Measurements from ENCODE around the gene BCO2. TPM values are rescaled to one million over a fixed set of nuclear protein-coding genes. Genes with fewer than 3 reads are reported as not detected.

Gene BCO2
- total RNA-seq, 1 experiment from 2014 or later, result 2.9 TPM

GRCh38 chr11:112128483-112129121 is 46.7 kb upstream of the BCO2 start:
- BruUV-seq (replicated peaks), result no TSS peak
- H3K9ac ChIP-seq (ENCODE audit: low read length), result no peak overlapping the region

GRCh38 chr11:112129656-112130055 is 45.7 kb upstream of the BCO2 start:
- no peak for ATAC-seq

More at GRCh38 chr11:112128483-112129121, 46.7 kb upstream of the BCO2 start:
- H3K9me2 ChIP-seq (replicated peaks; ENCODE audit: low read length), result no peaks in the 10 kb centered on the region
- H3F3A ChIP-seq (ENCODE audit: low read length, unreplicated experiment), result no peaks in the 10 kb centered on the region
- H3K9me3 ChIP-seq (ENCODE audit: low read length), result no peaks in the 10 kb centered on the region
- H3K79me2 ChIP-seq (ENCODE audit: low read length), result no peaks in the 10 kb centered on the region
- no peak for TF ChIP-seq EZH2 (IDR thresholded peaks at IDR 0.05; ENCODE audit: low read length, unreplicated experiment)
- TF ChIP-seq EZH2phosphoT487 (IDR thresholded peaks at IDR 0.05; ENCODE audit: borderline replicate concordance, low read length), result no peak
- H3K4me2 ChIP-seq (ENCODE audit: low read length), result peak overlapping the region; percentile 36
- H3K27ac ChIP-seq (ENCODE audit: low read length), result peak overlapping the region; percentile 67
- peak; percentile 96 for ATAC-seq
- H3K36me3 ChIP-seq (ENCODE audit: low read depth, low read length), result no peaks in the 10 kb centered on the region
- no peak overlapping the region for H3K4me3 ChIP-seq (ENCODE audit: low read length)
- intact Hi-C loops (cut with micrococcal nuclease), result no loop called here
- no peak overlapping the region for H2AFZ ChIP-seq (ENCODE audit: low read length)
- DNase-seq, result peak; percentile 97
- H4K20me1 ChIP-seq (ENCODE audit: low read length), result no peaks in the 10 kb centered on the region
- H3K27me3 ChIP-seq (ENCODE audit: low read length), result no peaks in the 10 kb centered on the region
- ChIA-PET CTCF (interaction anchor here (0.6 kb wide), 1 partner anchor 147 kb away, joined by 3 read pairs; no protein-coding TSS in a partner anchor), POLR2A (ENCODE audit: unreplicated experiment) (no interaction called here)
- peaks cover 13% of the 10 kb centered on the region for H3K4me1 ChIP-seq (ENCODE audit: insufficient read depth, low read length)

GRCh38 chr11:112132737-112133136 is 42.6 kb upstream of the BCO2 start:
- H3K9me2 ChIP-seq (replicated peaks; ENCODE audit: low read length), result no peaks in the 10 kb centered on the region
- H3K27ac ChIP-seq (ENCODE audit: low read length), result no peak overlapping the region
- no peaks in the 10 kb centered on the region for H3K36me3 ChIP-seq (ENCODE audit: low read depth, low read length)
- H3F3A ChIP-seq (ENCODE audit: low read length, unreplicated experiment), result no peaks in the 10 kb centered on the region
- H2AFZ ChIP-seq (ENCODE audit: low read length), result no peak overlapping the region
- BruUV-seq (replicated peaks), result no TSS peak
- no peak overlapping the region for H3K4me3 ChIP-seq (ENCODE audit: low read length)
- POLR2A ChIA-PET (ENCODE audit: unreplicated experiment), result no interaction called here
- no peak for DNase-seq
- no peaks in the 10 kb centered on the region for H4K20me1 ChIP-seq (ENCODE audit: low read length)
- CTCF ChIA-PET, result no interaction called here
- ATAC-seq, result no peak
- intact Hi-C loops (cut with micrococcal nuclease), result no loop called here
- no peaks in the 10 kb centered on the region for H3K9me3 ChIP-seq (ENCODE audit: low read length)
- H3K27me3 ChIP-seq (ENCODE audit: low read length), result no peaks in the 10 kb centered on the region
- peaks cover 13% of the 10 kb centered on the region for H3K4me1 ChIP-seq (ENCODE audit: insufficient read depth, low read length)
- TF ChIP-seq CTCF (conservative IDR thresholded peaks at IDR 0.05; ENCODE audit: low read depth, low read length) (no peak), EZH2phosphoT487 (IDR thresholded peaks at IDR 0.05; ENCODE audit: borderline replicate concordance, low read length) (no peak), EZH2 (IDR thresholded peaks at IDR 0.05; ENCODE audit: low read length, unreplicated experiment) (no peak)
- H3K9ac ChIP-seq (ENCODE audit: low read length), result no peak overlapping the region
- no peaks in the 10 kb centered on the region for H3K79me2 ChIP-seq (ENCODE audit: low read length)
- H3K4me2 ChIP-seq (ENCODE audit: low read length), result no peak overlapping the region

More at GRCh38 chr11:112129656-112130055, 45.7 kb upstream of the BCO2 start:
- no peaks in the 10 kb centered on the region for H3K9me3 ChIP-seq (ENCODE audit: low read length)
- intact Hi-C loops (cut with micrococcal nuclease), result no loop called here
- H3K9ac ChIP-seq (ENCODE audit: low read length), result no peak overlapping the region
- TF ChIP-seq EZH2phosphoT487 (IDR thresholded peaks at IDR 0.05; ENCODE audit: borderline replicate concordance, low read length), result no peak
- TF ChIP-seq EZH2 (IDR thresholded peaks at IDR 0.05; ENCODE audit: low read length, unreplicated experiment), result no peak
- no peak for TF ChIP-seq CTCF (conservative IDR thresholded peaks at IDR 0.05; ENCODE audit: low read depth, low read length)
- CTCF ChIA-PET, result no interaction called here
- no peak overlapping the region for H2AFZ ChIP-seq (ENCODE audit: low read length)
- no peaks in the 10 kb centered on the region for H3K27me3 ChIP-seq (ENCODE audit: low read length)
- H3K36me3 ChIP-seq (ENCODE audit: low read depth, low read length), result no peaks in the 10 kb centered on the region
- H3F3A ChIP-seq (ENCODE audit: low read length, unreplicated experiment), result no peaks in the 10 kb centered on the region
- H3K4me2 ChIP-seq (ENCODE audit: low read length), result no peak overlapping the region
- no peaks in the 10 kb centered on the region for H4K20me1 ChIP-seq (ENCODE audit: low read length)
- no TSS peak for BruUV-seq (replicated peaks)
- H3K27ac ChIP-seq (ENCODE audit: low read length), result no peak overlapping the region
- H3K4me3 ChIP-seq (ENCODE audit: low read length), result no peak overlapping the region
- DNase-seq, result no peak
- POLR2A ChIA-PET (ENCODE audit: unreplicated experiment), result no interaction called here
- H3K9me2 ChIP-seq (replicated peaks; ENCODE audit: low read length), result no peaks in the 10 kb centered on the region
- H3K4me1 ChIP-seq (ENCODE audit: insufficient read depth, low read length), result peaks cover 13% of the 10 kb centered on the region
- H3K79me2 ChIP-seq (ENCODE audit: low read length), result no peaks in the 10 kb centered on the region
